CD4-positive, alpha-beta memory T cell (primary cell): ENCODE measurements around the gene NLRC3. TPM values are rescaled to one million over a fixed set of nuclear protein-coding genes. Genes with fewer than 3 reads are reported as not detected.
"Not testable (repeated sequence)": the region's sequence is repeated elsewhere in the genome, so short reads cannot be mapped to it uniquely, and the experiment has no call there.

ENCODE experiments used
- CTCF ChIA-PET: fragments of 350-600 bp; sonication (Branson Sonifier 250); formaldehyde crosslinking; loops from one replicate; lab custom pipeline; 2021; ENCODE audit warnings: inconsistent platforms; ENCODE audit not compliant: partially characterized antibody; lab: Charles Lee
- POLR2A ChIA-PET: fragments of 350-600 bp; sonication (Branson Sonifier 250); formaldehyde crosslinking; loops from one replicate; lab custom pipeline; 2021; ENCODE audit not compliant: partially characterized antibody; lab: Charles Lee
- DNase-seq, 5 donors: peaks; one replicate each; pipeline versions ENCODE4 v3.0.0 to v3.0.0-alpha.2; 2020 to 2022; ENCODE audit warnings: mixed read lengths in 1 of 5
- H3K27ac ChIP-seq: one replicate; pipeline ENCODE4 v1.7.0; 2013; ENCODE audit warnings: low read depth, low read length
- H3K27me3 ChIP-seq: 2 replicates; pipeline ENCODE4 v1.7.0; 2013; ENCODE audit warnings: mild to moderate bottlenecking, low read length, moderate library complexity; ENCODE audit not compliant: insufficient read depth
- H3K36me3 ChIP-seq: 2 replicates; pipeline ENCODE4 v1.7.0; 2013; ENCODE audit warnings: mild to moderate bottlenecking, low read length, moderate library complexity; ENCODE audit not compliant: insufficient read depth
- H3K4me1 ChIP-seq: 2 replicates; pipeline ENCODE4 v1.7.0; 2013; ENCODE audit warnings: mild to moderate bottlenecking, low read length, moderate library complexity; ENCODE audit not compliant: insufficient read depth
- H3K4me3 ChIP-seq, 2 donors: one replicate each; pipeline ENCODE4 v1.7.0; 2013; ENCODE audit warnings: low read length in 2 of 2, mild to moderate bottlenecking in 1 of 2
- H3K9me3 ChIP-seq, 2 donors: one replicate each; pipeline ENCODE4 v1.7.0; 2013; ENCODE audit warnings: low read length in 2 of 2, control low read depth in 1 of 2; ENCODE audit not compliant: control insufficient read depth in 1 of 2
- H3K27ac Mint-ChIP-seq, 7 donors: one replicate each; pipeline ENCODE4 v1.8.0; 2020 to 2021; ENCODE audit warnings: mixed read lengths in 7 of 7, mild to moderate bottlenecking in 6 of 7, inconsistent platforms in 3 of 7, moderate library complexity in 3 of 7
- H3K27me3 Mint-ChIP-seq, 2 donors: one replicate each; pipeline ENCODE4 v1.8.0; 2020 to 2021; ENCODE audit warnings: mixed read lengths in 2 of 2
- H3K36me3 Mint-ChIP-seq, 2 donors: one replicate each; pipeline ENCODE4 v1.8.0; 2020 to 2021; ENCODE audit warnings: mixed read lengths in 2 of 2, inconsistent platforms in 1 of 2, mild to moderate bottlenecking in 1 of 2
- H3K4me1 Mint-ChIP-seq, 4 donors: one replicate each; pipeline ENCODE4 v1.8.0; 2020 to 2021; ENCODE audit warnings: mixed read lengths in 4 of 4, mild to moderate bottlenecking in 1 of 4
- H3K4me3 Mint-ChIP-seq, 8 donors: one replicate each; pipeline ENCODE4 v1.8.0; 2020 to 2021; ENCODE audit warnings: mixed read lengths in 8 of 8, mild to moderate bottlenecking in 7 of 8, moderate library complexity in 6 of 8, inconsistent platforms in 3 of 8
- H3K9me3 Mint-ChIP-seq, 8 donors: one replicate each; pipeline ENCODE4 v1.8.0; 2020 to 2021; ENCODE audit warnings: mixed read lengths in 8 of 8, mild to moderate bottlenecking in 5 of 8, inconsistent platforms in 3 of 8, moderate library complexity in 1 of 8
- intact Hi-C: fragments of 100-400 bp; cut with micrococcal nuclease; formaldehyde crosslinking; loops from one replicate; pipeline ENCODE4 v1.15.1; 2023
- polyA plus RNA-seq, 2 donors: library from polyadenylated mRNA; unstranded; fragments of 300-500 nt; fragmentation: Illumina TruSeq; gene quantifications; one replicate each; pipeline ENCODE4 v1.2.3, GENCODE V29; 2021
- total RNA-seq, 2 experiments: library from RNA; stranded (reverse); gene quantifications; one replicate each; pipeline ENCODE4 v1.2.3, GENCODE V29; 2021

Gene NLRC3
- total and polyA plus RNA-seq, 4 experiments from 2014 or later = 13.1 to 111 (median 75.0) TPM

DNA sequence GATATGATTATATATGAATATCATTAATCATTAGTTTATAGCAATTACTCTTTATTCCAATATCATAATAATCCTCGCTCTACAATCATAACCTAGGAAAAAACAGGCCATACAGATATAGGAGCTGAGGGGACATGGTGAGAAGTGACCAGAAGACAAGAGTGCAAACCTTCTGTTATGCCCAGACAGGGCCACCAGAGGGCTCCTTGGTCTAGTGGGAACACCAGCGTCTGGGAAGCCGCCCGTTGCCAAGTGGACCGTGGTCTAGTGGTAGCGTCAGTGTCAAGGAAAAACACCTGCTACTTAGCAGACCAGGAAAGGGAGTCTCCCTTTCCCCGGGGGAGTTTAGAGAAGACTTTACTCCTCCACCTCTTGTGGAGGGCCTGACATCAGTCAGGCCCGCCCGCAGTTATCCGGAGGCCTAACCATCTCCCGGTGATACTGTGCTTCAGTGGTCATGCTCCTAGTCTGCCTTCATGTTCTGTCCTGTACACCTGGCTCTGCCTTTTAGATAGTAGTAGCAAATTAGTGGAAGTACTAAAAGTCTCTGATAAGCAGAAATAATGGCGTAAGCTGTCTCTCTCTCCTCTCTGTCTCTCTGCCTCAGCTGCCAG, 49.9 kb downstream of the NLRC3 start:
- not testable (repeated sequence) for H3K4me1 ChIP-seq

DNA sequence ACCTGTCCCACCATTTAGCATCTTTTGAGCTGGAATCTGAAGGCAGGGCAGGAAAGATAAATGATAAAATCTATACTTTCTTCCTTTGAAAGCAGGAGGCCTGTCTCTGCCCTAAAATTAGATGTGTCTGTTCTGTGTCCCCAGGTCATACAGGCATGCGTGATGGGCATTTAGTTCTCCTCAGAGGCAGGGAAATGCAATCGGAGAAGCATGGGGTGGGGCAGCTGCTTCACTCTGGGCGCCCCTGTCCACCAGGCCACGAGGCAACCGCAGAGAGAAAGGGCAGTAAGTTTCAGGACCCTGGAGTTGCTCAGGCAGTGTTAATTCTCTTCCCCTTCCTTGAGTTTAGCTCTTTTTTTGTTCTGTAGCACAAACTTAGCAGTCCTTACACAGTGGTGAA, 51.3 kb downstream of the NLRC3 start:
- no peak overlapping the region for H3K27ac ChIP-seq
- H3K9me3 ChIP-seq = no peaks in the 10 kb centered on the region
- no peaks in the 10 kb centered on the region for H3K9me3 Mint-ChIP-seq
- CTCF ChIA-PET = interaction anchor here (0.7 to 1.7 kb wide), 7 partner anchors 11 to 193 kb away, joined by 3 to 9 read pairs (median 3); partner anchors contain the start of gene SLX4
- no peak overlapping the region for H3K4me3 ChIP-seq
- H3K27me3 ChIP-seq = no peaks in the 10 kb centered on the region
- H3K36me3 Mint-ChIP-seq = peaks cover 36 to 46% of the 10 kb centered on the region in 2 donors
- H3K36me3 ChIP-seq = peaks cover 25% of the 10 kb centered on the region
- H3K27me3 Mint-ChIP-seq = no peaks in the 10 kb centered on the region
- H3K27ac Mint-ChIP-seq = peak overlapping the region in 4 of 7 donors; percentile 3 to 61 (median 38)
- no peak overlapping the region for H3K4me3 Mint-ChIP-seq
- intact Hi-C loops = no loop called here
- no peaks in the 10 kb centered on the region for H3K4me1 ChIP-seq
- no peak for DNase-seq
- POLR2A ChIA-PET = interaction anchor here (0.8 to 1.7 kb wide), 2 partner anchors 11 to 23 kb away, joined by 3 read pairs; no protein-coding TSS in a partner anchor
- H3K4me1 Mint-ChIP-seq = peaks cover 8 to 19% (median 12%) of the 10 kb centered on the region in 4 donors

More for the DNA sequence above, 49.9 kb downstream of the NLRC3 start:
- Mint-ChIP-seq H3K4me1 (peaks cover 8 to 19% (median 12%) of the 10 kb centered on the region in 4 donors), H3K36me3 (peaks cover 37 to 45% of the 10 kb centered on the region in 2 donors), H3K27ac (peak overlapping the region in 1 of 7 donors; percentile 70)
- POLR2A ChIA-PET = interaction anchor here (0.8 kb wide), 1 partner anchor 18 kb away, joined by 4 read pairs; no protein-coding TSS in a partner anchor
- CTCF ChIA-PET = interaction anchor here (1.0 to 1.8 kb wide), 6 partner anchors 10 to 110 kb away, joined by 3 to 9 read pairs (median 4); partner anchors contain the start of gene NLRC3
- not testable (repeated sequence) for H3K27ac ChIP-seq, H3K27me3 Mint-ChIP-seq, H3K9me3 Mint-ChIP-seq, H3K4me3 ChIP-seq, H3K9me3 ChIP-seq, H3K27me3 ChIP-seq, H3K4me3 Mint-ChIP-seq
- H3K36me3 ChIP-seq = peaks cover 25% of the 10 kb centered on the region
- DNase-seq = peak in 3 of 5 donors; percentile 13 to 32 (median 18)
- intact Hi-C loops = loop anchor here (1.0 kb wide), 1 partner anchor 138 kb away; no protein-coding TSS in a partner anchor

DNA sequence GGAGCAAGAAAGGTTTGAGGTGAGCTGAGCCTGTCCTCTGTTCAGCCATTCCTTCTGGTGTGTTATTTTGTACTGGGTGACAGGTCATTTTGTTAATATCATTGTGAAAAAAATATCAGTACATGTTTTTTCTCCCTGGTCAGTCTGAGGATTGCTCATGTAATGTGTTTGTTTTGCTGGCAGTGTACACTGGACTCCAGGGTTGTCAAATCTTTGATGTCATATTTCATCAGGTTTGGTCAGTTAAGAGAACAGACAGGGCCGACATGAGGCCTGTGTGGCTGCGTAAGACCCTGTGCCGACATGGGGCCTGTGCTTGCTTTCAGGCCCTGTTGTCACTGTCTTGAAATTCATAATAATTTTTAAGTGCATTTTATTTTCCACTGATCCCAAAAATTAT, 53.9 kb downstream of the NLRC3 start:
- no peak overlapping the region for H3K27ac ChIP-seq
- peaks cover 10 to 17% (median 10%) of the 10 kb centered on the region in 4 donors for H3K4me1 Mint-ChIP-seq
- H3K9me3 ChIP-seq = no peaks in the 10 kb centered on the region
- no peak for DNase-seq
- no peak overlapping the region for H3K4me3 Mint-ChIP-seq
- CTCF ChIA-PET = interaction anchor here (0.9 to 1.7 kb wide), 2 partner anchors 89 to 103 kb away, joined by 3 to 4 read pairs; no protein-coding TSS in a partner anchor
- no peaks in the 10 kb centered on the region for H3K27me3 ChIP-seq
- H3K4me3 ChIP-seq = no peak overlapping the region
- POLR2A ChIA-PET = no interaction called here
- no peaks in the 10 kb centered on the region for H3K4me1 ChIP-seq
- H3K36me3 ChIP-seq = peaks cover 29% of the 10 kb centered on the region
- H3K36me3 Mint-ChIP-seq = peaks cover 49 to 57% of the 10 kb centered on the region in 2 donors
- no peak overlapping the region for H3K27ac Mint-ChIP-seq
- no peaks in the 10 kb centered on the region for H3K27me3 Mint-ChIP-seq
- H3K9me3 Mint-ChIP-seq = no peaks in the 10 kb centered on the region
- intact Hi-C loops = no loop called here

DNA sequence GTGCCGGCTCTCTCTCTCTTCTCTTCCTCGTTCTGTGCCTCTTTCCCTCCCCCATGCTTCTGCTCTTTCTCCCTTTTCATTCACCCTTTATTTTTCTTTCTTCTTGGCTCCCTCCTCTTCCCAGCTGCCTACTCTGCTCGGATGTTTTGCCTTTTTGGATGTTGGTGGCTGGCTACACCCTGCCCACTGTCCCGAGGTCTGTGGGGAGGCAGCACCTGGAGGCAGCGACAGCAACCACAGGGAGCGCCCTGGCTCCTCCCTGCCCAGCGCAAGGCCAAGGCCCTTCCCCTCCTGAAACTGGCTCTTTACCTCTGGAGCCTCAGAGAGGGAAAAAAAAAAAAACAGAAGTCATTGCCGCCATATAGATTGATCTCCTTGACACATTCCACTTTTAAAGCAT, 56.4 kb downstream of the NLRC3 start:
- H3K27ac ChIP-seq = no peak overlapping the region
- H3K4me3 Mint-ChIP-seq = no peak overlapping the region
- H3K27me3 ChIP-seq = no peaks in the 10 kb centered on the region
- intact Hi-C loops = no loop called here
- H3K4me1 ChIP-seq = no peaks in the 10 kb centered on the region
- H3K36me3 Mint-ChIP-seq = peaks cover 58 to 61% of the 10 kb centered on the region in 2 donors
- peaks cover 31% of the 10 kb centered on the region for H3K36me3 ChIP-seq
- peaks cover 0 to 5% (median 1%) of the 10 kb centered on the region in 4 donors for H3K4me1 Mint-ChIP-seq
- H3K9me3 Mint-ChIP-seq = no peaks in the 10 kb centered on the region
- no peaks in the 10 kb centered on the region for H3K9me3 ChIP-seq
- H3K27ac Mint-ChIP-seq = peak overlapping the region in 1 of 7 donors; percentile 15
- no peaks in the 10 kb centered on the region for H3K27me3 Mint-ChIP-seq
- ChIA-PET POLR2A (no interaction called here), CTCF (interaction anchor here (1.4 kb wide), 1 partner anchor 19 kb away, joined by 4 read pairs; no protein-coding TSS in a partner anchor)
- no peak for DNase-seq
- H3K4me3 ChIP-seq = no peak overlapping the region

DNA sequence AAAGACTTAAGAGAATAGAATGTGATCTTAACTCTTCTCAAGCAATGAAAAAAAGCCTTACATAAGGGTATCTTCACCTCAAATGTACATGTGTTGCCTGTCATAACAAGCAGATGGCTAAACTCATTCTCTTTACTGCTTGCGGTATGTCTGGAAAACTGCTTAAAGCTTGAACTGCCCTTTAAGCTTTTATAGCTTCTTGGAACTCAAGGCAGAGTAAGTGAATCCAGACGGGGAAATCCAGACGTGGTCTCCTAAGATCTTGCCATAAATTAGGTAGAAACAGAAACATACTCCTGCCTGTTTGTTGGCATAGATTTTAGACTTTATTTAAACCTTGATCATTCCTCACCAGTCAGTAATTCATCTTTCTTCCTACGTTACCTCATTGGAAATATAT, 56.8 kb downstream of the NLRC3 start:
- Mint-ChIP-seq H3K4me1 (peaks cover 0 to 5% (median under 1%) of the 10 kb centered on the region in 4 donors), H3K4me3 (no peak overlapping the region), H3K27me3 (no peaks in the 10 kb centered on the region), H3K27ac (no peak overlapping the region), H3K36me3 (peaks cover 57 to 62% of the 10 kb centered on the region in 2 donors), H3K9me3 (no peaks in the 10 kb centered on the region)
- no peaks in the 10 kb centered on the region for H3K27me3 ChIP-seq
- H3K27ac ChIP-seq = no peak overlapping the region
- ChIA-PET POLR2A (no interaction called here), CTCF (interaction anchor here (1.4 kb wide), 1 partner anchor 19 kb away, joined by 4 read pairs; no protein-coding TSS in a partner anchor)
- intact Hi-C loops = no loop called here
- H3K4me1 ChIP-seq = no peaks in the 10 kb centered on the region
- H3K4me3 ChIP-seq = no peak overlapping the region
- no peak for DNase-seq
- H3K9me3 ChIP-seq = no peaks in the 10 kb centered on the region
- peaks cover 34% of the 10 kb centered on the region for H3K36me3 ChIP-seq

DNA sequence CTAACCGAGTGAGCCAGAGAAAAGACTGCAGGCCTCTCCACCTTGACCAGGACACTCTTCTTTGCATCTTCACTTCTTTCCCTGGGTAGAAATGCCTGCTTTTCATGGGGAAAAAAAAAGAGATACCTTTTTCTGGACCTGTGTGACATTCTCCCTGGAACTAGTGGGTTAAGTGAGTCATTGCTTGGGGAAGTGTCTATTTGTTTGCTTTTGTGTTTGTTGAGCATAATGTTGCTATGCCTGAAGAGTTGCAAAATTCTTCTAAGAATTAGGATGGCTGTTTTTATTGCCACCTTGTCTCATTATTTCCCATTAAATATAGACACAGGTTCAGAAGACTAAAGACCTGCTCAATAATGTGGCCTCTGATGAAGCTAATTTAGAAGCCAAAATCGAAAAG, 57.6 kb downstream of the NLRC3 start:
- no peak for DNase-seq
- H3K4me1 Mint-ChIP-seq = peaks cover 0 to 5% (median 2%) of the 10 kb centered on the region in 4 donors
- H3K36me3 Mint-ChIP-seq = peaks cover 56 to 62% of the 10 kb centered on the region in 2 donors
- ChIA-PET CTCF (interaction anchor here (1.4 kb wide), 1 partner anchor 20 kb away, joined by 4 read pairs; no protein-coding TSS in a partner anchor), POLR2A (no interaction called here)
- Histone ChIP-seq H3K36me3 (peaks cover 42% of the 10 kb centered on the region), H3K27ac (no peak overlapping the region), H3K4me1 (no peaks in the 10 kb centered on the region), H3K27me3 (no peaks in the 10 kb centered on the region), H3K4me3 (no peak overlapping the region), H3K9me3 (no peaks in the 10 kb centered on the region)
- H3K9me3 Mint-ChIP-seq = no peaks in the 10 kb centered on the region
- intact Hi-C loops = no loop called here
- H3K27me3 Mint-ChIP-seq = no peaks in the 10 kb centered on the region
- H3K4me3 Mint-ChIP-seq = peak overlapping the region in 1 of 8 donors; percentile 63
- peak overlapping the region in 1 of 7 donors; percentile 67 for H3K27ac Mint-ChIP-seq

DNA sequence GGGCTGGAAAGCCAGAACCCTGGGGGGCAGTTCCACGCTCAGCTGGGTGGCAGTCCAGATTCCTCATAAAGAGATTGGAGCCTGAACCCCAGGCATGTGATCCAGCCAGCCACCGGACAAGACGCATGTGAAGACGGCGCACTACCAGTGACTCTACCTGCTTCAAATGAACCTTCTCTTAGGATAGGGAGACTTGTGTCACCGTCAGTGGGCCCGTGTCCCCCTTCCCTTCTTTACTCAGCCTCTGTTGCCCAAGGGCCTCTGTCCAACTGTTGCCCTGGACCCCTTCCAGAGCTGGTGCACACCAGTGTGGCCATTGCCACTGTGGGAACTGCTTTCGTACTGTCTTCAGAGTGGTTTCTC, 58.2 kb downstream of the NLRC3 start:
- peaks cover 61 to 65% of the 10 kb centered on the region in 2 donors for H3K36me3 Mint-ChIP-seq
- H3K4me1 Mint-ChIP-seq = peaks cover under 1 to 5% (median 3%) of the 10 kb centered on the region in 4 donors
- CTCF ChIA-PET = no interaction called here
- H3K36me3 ChIP-seq = peaks cover 46% of the 10 kb centered on the region
- POLR2A ChIA-PET = interaction anchor here (0.6 kb wide), 1 partner anchor 507 kb away, joined by 3 read pairs; no protein-coding TSS in a partner anchor
- H3K27me3 Mint-ChIP-seq = no peaks in the 10 kb centered on the region
- no peaks in the 10 kb centered on the region for H3K27me3 ChIP-seq
- H3K4me3 ChIP-seq = no peak overlapping the region
- no peak for DNase-seq
- H3K4me3 Mint-ChIP-seq = no peak overlapping the region
- H3K9me3 ChIP-seq = no peaks in the 10 kb centered on the region
- H3K4me1 ChIP-seq = no peaks in the 10 kb centered on the region
- intact Hi-C loops = no loop called here
- H3K9me3 Mint-ChIP-seq = no peaks in the 10 kb centered on the region
- no peak overlapping the region for H3K27ac Mint-ChIP-seq
- no peak overlapping the region for H3K27ac ChIP-seq
